ENCODE results near the gene TRIM41. TPM values are rescaled to one million over a fixed set of nuclear protein-coding genes. Genes with fewer than 3 reads are reported as not detected.

TRIM41 gene
- total and polyA plus RNA-seq, 12 donors: 13.3 to 56.2 (median 19.6) TPM

GRCh38 chr5:181199881-181200638 is 23.0 kb upstream of the TRIM41 start:
- peaks cover 11 to 12% of the 10 kb centered on the region in 2 donors for H3K4me1 ChIP-seq (replicated peaks in 1 of 2)
- TF ChIP-seq POLR2A (IDR thresholded peaks at IDR 0.05): no peak
- TF ChIP-seq CTCF (IDR thresholded peaks at IDR 0.05): no peak
- intact Hi-C loops (cut with DNase I): no loop called here
- H3K36me3 ChIP-seq (replicated peaks in 1 of 2): no peaks in the 10 kb centered on the region
- 60 to 80% (median 78%) methylated on average over 10 to 12 of the region's 12 CpGs for WGBS, 4 donors
- peak in 2 of 7 donors; percentile 21 to 41 for DNase-seq
- H3K4me3 ChIP-seq: no peak overlapping the region
- no peaks in the 10 kb centered on the region for H3K9me3 ChIP-seq (replicated peaks in 1 of 3)
- no peaks in the 10 kb centered on the region for H3K27me3 ChIP-seq
- no peak overlapping the region for H3K27ac ChIP-seq

GRCh38 chr5:181200816-181201215 is 22.3 kb upstream of the TRIM41 start:
- no peak for DNase-seq
- Histone ChIP-seq H3K4me3 (no peak overlapping the region), H3K27ac (no peak overlapping the region), H3K9me3 (replicated peaks in 1 of 3) (no peaks in the 10 kb centered on the region), H3K36me3 (replicated peaks in 1 of 2) (no peaks in the 10 kb centered on the region), H3K27me3 (no peaks in the 10 kb centered on the region), H3K4me1 (replicated peaks in 1 of 2) (peaks cover 17 to 18% of the 10 kb centered on the region in 2 donors)
- 81 to 89% (median 84%) methylated on average over 4 of the region's 4 CpGs for whole genome bisulfite sequencing, 4 donors
- TF ChIP-seq CTCF (IDR thresholded peaks at IDR 0.05) (no peak), POLR2A (IDR thresholded peaks at IDR 0.05) (no peak)
- intact Hi-C loops (cut with DNase I): no loop called here

GRCh38 chr5:181203093-181203711 is 19.9 kb upstream of the TRIM41 start:
- no peaks in the 10 kb centered on the region for H3K9me3 ChIP-seq (replicated peaks in 1 of 3)
- H3K27me3 ChIP-seq: no peaks in the 10 kb centered on the region
- no peak for TF ChIP-seq POLR2A (IDR thresholded peaks at IDR 0.05)
- no peak for TF ChIP-seq CTCF (IDR thresholded peaks at IDR 0.05)
- H3K4me3 ChIP-seq: no peak overlapping the region
- DNase-seq: no peak
- WGBS, 4 donors: 74 to 87% (median 78%) methylated on average over 8 to 11 of the region's 11 CpGs
- peak overlapping the region in 1 of 5 donors; percentile 64 for H3K27ac ChIP-seq
- peaks cover 18 to 22% of the 10 kb centered on the region in 2 donors for H3K4me1 ChIP-seq (replicated peaks in 1 of 2)
- H3K36me3 ChIP-seq (replicated peaks in 1 of 2): no peaks in the 10 kb centered on the region
- intact Hi-C loops (cut with DNase I): no loop called here

- H3K27ac ChIP-seq: peak overlapping the region in 1 of 5 donors; percentile 66
- DNase-seq: peak in 1 of 7 donors; percentile 51
- H3K4me3 ChIP-seq: peak overlapping the region in 2 of 4 donors; percentile 35 to 53
- peaks cover 18 to 22% of the 10 kb centered on the region in 2 donors for H3K4me1 ChIP-seq (replicated peaks in 1 of 2)
- WGBS, 4 donors: 15 to 26% (median 15%) methylated on average over 7 to 17 of the region's 17 CpGs
- H3K27me3 ChIP-seq: no peaks in the 10 kb centered on the region
- intact Hi-C loops (cut with DNase I): no loop called here
- H3K36me3 ChIP-seq (replicated peaks in 1 of 2): no peaks in the 10 kb centered on the region
- TF ChIP-seq POLR2A (IDR thresholded peaks at IDR 0.05) (no peak), CTCF (IDR thresholded peaks at IDR 0.05) (no peak)
- no peaks in the 10 kb centered on the region for H3K9me3 ChIP-seq (replicated peaks in 1 of 3)
These were observed 19.3 kb upstream of the TRIM41 start for GRCh38 chr5:181203777-181204112.

Data from adrenal gland (tissue), 12 donors.